GM23248 (cell line): ENCODE measurements around the gene ENO2.

Experiments
- EZH2 ChIP-seq: fragments of 200-600 bp; sonication (generic); IDR thresholded peaks from 2 replicates; pipeline ENCODE4 v1.6.1; 2018; ENCODE audit warnings: antibody characterized with exemption, mild to moderate bottlenecking; ENCODE audit not compliant: insufficient read depth, poor library complexity, severe bottlenecking
- EZH2phosphoT487 ChIP-seq: fragments of 200-600 bp; sonication (generic); IDR thresholded peaks from 2 replicates; pipeline ENCODE4 v1.6.1; 2018; ENCODE audit warnings: antibody characterized with exemption, moderate library complexity, mild to moderate bottlenecking, low read depth; ENCODE audit not compliant: insufficient read depth

GRCh38 chr12:6952863-6953441 lies 38.6 kb downstream of the ENO2 start:
- TF ChIP-seq EZH2: no peak
- no peak for TF ChIP-seq EZH2phosphoT487
